ENCODE data around the gene RNF144A.
"Not testable (repeated sequence)": the region's sequence is repeated elsewhere in the genome, so short reads cannot be mapped to it uniquely, and the experiment has no call there.

RNF144A gene

GRCh38 chr2:6972067-6972710, 55.0 kb downstream of the RNF144A start:
- no peak for DNase-seq (ENCODE audit: low spot score)

GRCh38 chr2:6973895-6974545, 56.8 kb downstream of the RNF144A start:
- DNase-seq (ENCODE audit: low spot score) = no peak

DNA sequence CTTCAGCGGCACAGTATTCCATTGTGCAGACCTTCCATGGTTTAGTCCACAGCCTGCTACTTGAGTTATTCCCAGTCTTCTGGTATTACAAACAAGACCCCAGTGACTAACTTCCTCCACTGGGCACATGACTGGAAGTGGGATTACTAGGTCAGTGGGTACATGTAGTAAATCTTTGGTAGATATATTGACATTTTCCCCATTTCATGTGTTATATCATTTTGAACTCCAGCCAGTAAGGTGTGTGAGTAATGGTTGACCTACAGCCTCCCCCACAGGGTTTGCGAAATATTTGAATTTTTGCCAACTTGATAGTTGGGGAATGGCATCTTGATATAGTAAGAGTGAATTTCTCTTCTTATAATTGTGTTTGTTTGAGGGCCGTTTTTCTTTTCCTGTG, 58.8 kb downstream of the RNF144A start:
- DNase-seq (ENCODE audit: low spot score) = no peak

DNA sequence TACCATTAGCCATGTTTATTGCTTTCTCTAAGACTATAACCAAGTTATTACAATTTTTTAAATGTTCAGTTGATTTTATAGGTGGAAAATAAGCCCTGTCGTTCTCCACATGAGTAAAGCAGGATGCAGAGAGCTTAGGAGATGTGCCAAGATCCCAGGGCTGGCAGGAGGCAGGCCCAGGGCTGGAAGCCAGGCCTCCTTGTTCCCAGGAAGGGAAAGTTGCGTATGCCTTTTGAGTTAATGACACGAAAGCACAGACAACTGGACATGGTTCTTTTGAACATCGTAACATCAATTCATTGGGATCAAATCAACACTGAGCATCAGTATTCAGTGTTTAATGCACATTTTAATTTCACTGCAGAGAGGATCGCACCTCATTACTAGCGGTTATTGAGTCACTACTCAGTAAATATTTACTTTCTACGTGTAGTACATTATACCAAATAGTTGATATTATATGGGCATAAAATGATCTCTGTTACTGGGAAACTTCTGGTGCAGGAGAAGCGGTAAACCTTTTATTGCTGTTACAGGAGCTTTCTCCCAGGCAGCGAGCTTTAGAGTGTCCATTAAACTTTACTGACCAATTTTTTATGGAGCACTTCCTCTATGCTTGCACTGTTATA, 60.0 kb downstream of the RNF144A start:
- no peak for DNase-seq (ENCODE audit: low spot score)

GRCh38 chr2:6977786-6978185, 60.6 kb downstream of the RNF144A start:
- no peak for DNase-seq (ENCODE audit: low spot score)

DNA sequence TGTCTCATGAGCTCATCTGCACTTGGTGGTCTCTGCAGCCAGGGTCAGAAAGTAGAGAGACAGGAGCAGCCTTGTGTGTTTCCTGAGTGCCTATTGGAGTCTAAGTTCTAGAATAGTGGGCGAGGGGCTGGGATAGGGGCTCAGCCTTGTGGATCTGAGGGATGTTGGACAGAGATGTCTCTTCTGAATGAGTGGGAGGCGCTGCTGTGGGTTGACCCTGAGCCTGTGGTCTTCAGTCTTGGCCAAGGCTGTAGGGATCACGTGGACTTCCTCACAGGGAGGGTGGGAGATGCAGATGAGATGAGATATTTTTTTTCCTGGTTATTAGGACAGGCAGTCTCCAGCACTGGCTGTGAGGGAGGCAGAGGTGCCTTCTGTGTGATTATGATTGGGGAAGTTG, 61.8 kb downstream of the RNF144A start:
- DNase-seq (ENCODE audit: low spot score) = no peak

GRCh38 chr2:6982449-6982848, 65.2 kb downstream of the RNF144A start:
- DNase-seq (ENCODE audit: low spot score) = no peak

DNA sequence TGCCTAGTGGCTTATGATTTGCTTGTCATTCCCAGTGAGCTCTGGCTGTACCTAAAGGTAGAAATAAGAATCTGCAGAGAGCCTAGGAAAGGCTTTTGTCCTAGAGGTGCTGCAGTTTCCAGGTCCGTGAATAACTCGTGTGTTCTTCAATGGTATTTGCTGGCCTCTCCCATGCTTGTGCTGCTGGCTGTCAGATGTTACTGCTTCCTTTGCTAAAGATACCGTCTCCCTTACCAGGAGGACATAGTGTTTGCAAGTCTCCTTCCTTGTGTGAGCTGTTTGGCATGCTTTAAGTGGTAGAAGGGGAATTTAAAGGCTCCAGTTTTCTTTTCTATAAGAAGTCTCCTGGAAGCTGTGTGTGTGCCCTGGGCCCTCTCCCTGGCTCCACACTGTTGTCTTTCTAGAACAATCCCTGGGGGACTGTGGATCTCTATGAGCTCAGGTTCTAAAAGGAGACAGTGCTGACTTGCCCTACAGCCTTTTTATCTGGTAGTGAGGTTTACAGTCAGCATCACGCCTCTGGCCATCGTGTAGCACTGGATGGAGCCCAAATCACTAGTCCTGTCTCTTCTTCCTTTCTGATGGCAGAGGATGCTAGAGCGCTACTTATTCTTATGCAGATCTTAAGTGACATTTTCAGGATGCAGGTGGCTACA, 65.8 kb downstream of the RNF144A start:
- no peak for DNase-seq (ENCODE audit: low spot score)

DNA sequence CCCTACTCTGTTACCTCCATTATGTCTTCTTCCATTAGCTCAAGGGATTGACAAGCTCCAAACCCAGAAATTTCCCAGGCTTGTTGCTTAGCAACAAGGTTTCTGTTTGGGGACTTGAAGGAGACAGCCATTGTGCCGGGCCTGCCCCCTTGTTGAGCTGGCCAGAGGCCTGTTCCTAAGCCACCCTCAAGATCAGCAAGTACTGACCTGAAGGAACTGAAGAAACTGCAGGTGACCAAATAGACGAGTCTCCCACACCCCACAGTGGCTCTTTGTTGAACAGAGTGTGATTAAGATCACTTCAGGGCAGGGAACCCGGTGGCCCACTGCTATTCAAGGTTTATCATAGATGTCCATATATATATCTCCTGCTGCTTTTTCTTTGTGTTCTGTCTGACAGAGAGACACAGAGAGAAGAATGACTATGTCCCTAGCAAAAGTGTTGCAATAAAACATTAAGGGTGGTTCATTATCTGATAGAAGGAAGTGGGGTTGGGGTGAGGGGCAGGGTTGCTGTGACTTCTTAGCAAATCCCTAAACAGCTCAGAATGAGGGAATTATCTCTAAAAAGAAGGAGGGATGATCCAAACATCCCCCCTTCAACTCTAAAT, 69.2 kb downstream of the RNF144A start:
- no peak for DNase-seq (ENCODE audit: low spot score)

GRCh38 chr2:6986912-6987361, 69.7 kb downstream of the RNF144A start:
- DNase-seq (ENCODE audit: low spot score) = no peak

DNA sequence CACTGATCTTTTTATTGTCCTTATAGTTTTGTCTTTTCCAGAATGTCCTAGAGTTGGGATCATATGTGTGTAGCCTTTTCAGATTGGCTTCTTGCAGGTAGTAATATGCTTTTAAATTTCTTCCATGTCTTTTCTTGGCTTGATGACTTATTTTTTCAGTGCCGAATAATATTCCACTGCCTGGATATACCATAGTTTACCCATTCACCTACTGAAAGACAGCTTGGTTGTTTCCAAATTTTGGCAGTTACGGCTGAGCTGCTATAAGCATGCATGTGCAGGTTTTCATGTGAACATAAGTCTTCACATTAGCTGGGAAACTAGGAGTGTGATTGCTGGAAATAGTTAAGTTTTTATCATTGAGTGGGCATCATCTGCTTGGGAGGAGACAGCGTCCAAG, 73.7 kb downstream of the RNF144A start:
- no peak for DNase-seq (ENCODE audit: low spot score)

DNA sequence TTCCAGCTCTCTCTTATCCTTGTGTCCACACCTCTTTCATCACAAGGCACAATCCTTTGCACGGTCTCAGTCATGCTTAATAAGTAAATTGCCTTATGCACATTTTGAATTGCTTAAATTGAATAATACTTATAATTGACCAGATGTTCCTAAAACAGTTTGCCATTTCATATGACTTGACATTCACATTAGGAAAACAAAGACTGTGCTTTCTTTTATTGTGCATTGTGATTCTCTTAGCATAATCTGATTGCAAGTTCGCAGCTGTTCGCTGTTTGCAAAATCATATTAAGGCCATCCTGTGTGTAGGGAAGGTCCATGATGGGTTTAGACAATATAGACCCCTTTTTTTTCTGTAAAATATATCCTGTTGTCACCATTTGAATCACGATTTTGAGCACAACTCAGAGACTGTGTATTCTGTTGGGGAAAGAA, 75.6 kb downstream of the RNF144A start:
- no peak for DNase-seq (ENCODE audit: low spot score)

DNA sequence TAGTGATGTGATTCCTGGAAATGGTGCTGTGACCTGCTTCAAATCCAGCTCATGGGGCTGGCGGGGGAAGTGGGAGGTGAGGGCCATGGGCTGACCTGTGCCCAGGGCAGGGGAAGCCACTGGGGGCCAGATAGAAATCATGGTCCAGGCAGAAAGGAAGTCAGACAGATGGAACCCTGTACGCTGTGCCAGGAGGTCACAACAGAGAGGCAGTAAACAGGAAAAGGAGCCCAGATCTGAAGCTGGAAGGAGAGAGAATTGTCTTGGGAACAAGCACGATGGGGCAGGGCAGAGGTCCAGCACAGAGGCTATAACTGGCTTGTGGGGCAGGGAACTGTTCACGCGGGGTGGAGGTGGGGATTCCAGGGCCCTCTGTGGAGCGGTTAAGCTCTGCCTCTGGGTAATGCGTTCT, 76.0 kb downstream of the RNF144A start:
- no peak for DNase-seq (ENCODE audit: low spot score)

DNA sequence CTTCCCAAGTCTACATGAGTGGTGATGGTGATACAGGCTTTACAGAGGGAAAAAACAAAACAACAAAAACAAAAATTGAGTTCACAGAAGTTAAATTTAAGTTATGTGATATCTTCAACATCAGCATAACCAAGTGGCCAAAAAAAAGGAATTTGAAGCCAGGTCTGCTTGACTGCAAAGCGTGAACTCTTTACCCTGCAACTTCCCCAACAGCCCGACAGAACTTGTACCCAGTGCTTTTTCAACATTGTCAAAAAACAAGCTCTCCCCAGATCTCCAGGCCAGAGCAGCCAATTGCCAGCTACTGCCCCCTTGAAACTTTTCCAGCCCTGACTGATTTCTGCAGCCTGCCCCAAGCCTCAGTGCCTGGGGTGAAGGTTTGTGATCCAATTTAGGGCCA, 76.7 kb downstream of the RNF144A start:
- DNase-seq (ENCODE audit: low spot score) = no peak

- no peak for DNase-seq (ENCODE audit: low spot score)
Measured at GRCh38 chr2:6994536-6995128, 77.4 kb downstream of the RNF144A start.

- no peak for DNase-seq (ENCODE audit: low spot score)
Measured at GRCh38 chr2:6995391-6996097, 78.3 kb downstream of the RNF144A start.

DNA sequence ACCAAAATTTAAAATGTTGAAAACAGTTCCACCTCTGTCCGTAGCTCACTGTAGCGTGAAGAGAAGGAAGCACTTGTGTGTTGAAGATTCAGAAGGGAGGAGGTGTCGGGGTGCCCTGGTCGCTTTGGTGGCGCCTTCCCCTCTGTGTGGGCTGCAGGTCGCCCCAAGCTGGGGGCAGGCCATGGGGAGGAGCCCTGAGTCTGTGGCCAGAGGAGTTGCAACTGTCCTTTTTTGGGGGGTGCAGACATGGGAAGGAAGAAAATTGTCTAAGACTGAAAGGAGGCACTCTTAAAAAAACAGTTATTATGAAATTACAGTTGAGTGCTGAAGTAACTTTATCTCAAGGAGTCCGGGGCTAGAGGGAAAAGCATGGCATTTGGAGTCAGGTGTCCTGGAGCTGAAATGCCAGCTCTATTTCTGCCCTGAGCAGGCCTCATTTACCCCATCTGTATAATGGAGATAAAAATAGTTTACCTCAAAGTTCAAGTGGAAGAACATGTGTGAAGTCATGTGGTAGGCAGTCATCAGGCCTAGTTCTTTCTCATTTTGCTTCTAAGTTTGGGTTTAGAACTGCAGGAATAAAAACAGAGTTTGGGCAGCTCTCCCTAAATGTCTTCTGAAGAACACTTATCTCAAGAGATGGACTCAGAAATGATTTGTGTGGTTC, 82.1 kb downstream of the RNF144A start:
- no peak for DNase-seq (ENCODE audit: low spot score)

- DNase-seq (ENCODE audit: low spot score) = not testable (repeated sequence)
Measured at GRCh38 chr2:7001395-7001794, 84.2 kb downstream of the RNF144A start.

DNA sequence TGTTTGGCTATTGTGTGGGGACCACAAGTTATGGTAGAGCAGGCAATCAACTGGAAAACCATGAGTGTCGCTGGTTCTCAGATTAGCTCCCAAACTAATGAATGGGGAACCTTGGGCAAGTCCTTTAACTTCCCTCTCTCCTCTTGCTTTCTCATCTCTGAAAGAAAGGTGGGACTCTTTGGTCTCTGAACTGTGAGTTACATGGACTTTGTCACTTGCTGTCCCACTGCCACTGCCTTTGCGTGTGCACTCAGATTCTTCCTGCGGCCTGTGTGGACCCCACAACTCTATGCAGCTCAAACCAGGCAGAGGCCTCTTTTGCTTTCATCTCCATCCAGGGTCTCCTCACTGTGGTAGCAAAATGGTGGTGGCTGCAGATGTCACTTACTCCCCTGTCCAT, 86.7 kb downstream of the RNF144A start:
- DNase-seq (ENCODE audit: low spot score) = no peak

DNA sequence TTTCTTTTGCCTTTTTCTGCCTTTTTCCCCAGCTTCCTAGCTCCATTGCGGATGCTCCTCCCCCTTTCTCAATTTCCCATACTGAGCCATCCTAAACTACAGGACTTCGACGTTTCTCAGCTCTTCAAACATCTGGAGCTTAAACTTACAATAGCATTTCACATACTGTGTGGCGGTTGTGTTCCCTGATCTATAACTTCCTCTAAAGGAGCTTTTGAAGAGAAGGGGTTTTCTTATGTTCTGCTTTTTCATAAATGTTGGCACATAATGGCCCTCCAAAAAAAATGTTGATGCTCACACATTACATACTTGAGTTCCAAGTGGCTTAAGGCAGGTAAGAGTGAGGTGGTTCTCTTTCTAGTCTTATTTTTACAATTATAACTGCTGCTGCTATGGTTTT, 87.4 kb downstream of the RNF144A start:
- DNase-seq (ENCODE audit: low spot score) = no peak

DNA sequence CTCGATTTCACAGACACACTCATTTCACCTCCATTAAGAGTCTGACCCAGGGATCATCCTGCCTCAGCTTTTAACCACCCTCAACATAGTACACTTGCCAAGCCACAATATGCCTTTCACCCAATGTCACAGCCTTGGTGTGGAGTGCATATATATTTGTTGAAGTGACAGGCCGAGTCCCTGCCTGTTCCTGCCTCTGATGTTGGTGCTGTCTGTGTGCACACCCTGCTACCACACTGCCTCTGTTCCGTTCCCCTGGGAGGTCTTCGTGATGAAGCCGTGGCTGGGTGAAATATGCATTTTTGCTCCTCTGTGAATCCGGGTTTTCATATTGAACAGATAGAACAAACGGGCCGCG, 90.3 kb downstream of the RNF144A start:
- no peak for DNase-seq (ENCODE audit: low spot score)

Measured in GM03348 (cell line).